GM19035 (cell line): ENCODE measurements around the gene MALRD1.
"Not testable (repeated sequence)": the region's sequence is repeated elsewhere in the genome, so short reads cannot be mapped to it uniquely, and the experiment has no call there.

Experiments used
- ATAC-seq: cut with Tn5 transposase; IDR thresholded peaks from one replicate; pipeline ENCODE4 v1.9.1; 2021; ENCODE audit not compliant: unreplicated experiment

Gene MALRD1

DNA sequence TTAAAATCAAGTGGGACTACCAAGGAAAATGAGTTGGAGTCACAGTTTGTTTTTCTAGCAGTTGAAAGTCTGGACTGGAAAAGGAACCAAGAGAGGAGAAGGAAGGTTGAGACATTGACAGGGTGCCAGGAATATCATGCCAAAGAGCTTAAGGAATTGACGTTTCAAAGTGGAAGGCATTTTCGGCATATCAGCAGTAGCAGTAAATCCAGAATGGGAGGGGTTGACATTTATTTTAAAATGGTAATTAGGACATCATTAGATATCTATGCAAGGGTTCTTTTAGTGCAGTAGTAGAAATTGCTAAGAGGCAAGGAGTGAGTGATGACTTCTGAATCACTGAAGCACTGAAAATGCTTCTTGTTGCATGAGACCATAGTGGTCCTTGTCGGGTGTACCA, 431.8 kb downstream of the MALRD1 start:
- ATAC-seq: no peak

DNA sequence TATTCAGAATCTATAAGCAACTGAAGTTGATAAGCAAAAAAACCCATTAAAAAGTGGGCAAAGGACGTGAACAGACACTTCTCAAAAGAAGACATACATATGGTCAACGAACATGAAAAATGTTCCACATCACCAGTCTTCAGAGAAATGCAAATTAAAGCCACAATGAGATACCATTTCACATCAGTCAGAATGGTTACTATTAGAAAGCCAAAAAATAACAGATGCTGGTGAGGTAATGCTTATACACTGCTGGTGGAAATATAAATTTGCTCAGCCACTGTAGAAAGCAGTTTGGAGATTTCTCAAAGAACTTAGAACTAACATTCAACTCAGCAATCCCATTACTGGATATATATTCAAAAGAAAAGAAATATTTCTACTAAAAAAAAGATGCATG, 434.8 kb downstream of the MALRD1 start:
- ATAC-seq: no peak

DNA sequence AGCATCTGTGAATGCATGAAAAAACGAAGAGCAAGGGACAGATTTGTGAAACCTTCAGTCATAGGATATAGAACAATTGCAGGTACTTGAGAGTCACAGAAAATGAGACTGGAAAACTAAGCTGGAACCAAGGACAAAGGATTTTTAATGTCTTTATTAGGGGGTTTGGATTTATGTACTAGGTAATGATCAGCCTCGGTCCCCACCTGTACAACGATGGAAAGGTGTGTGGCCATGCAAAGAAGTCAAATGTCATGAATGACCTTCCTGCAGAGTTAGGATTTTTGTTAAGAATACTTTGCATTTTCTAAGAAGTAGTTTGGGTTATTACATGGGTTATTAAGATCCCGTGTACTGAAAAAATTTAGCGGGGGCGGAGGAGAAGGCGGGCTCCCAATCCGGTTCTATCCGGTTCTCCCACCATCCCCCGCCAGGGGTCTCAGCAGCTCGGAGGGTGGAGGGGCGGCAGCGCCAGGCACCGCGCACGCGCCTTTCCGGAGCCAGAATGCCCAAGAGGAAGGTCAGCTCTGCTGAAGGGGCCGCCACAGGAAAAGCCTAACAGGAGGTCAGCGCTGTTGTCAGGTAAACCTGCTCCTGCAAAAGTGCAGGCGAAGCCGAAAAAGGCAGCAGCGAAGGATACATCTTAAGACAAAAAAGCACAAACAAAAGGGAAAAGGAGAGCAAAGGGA, 440.1 kb downstream of the MALRD1 start:
- no peak for ATAC-seq

DNA sequence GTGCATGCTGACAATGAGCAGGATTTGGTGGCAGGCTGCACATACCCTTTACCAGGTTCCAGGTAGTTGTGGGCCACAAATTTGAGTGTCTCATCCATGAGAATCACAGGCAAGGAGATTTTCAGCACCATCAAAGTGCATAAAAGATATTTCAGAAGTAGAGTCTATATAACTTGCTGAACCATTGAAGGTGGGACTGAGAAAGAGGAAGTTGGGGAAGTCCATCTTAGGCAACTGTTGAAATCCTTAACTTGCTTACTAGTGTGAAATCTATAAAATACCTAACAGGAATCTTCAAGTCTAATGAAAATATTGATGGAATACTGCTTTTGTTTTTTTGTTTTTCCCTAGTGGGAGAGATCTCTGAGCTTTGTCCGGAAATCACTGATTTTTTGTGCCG, 442.6 kb downstream of the MALRD1 start:
- ATAC-seq: no peak

- ATAC-seq: no peak
Observed at GRCh38 chr10:19493917-19494316, 445.3 kb downstream of the MALRD1 start.

DNA sequence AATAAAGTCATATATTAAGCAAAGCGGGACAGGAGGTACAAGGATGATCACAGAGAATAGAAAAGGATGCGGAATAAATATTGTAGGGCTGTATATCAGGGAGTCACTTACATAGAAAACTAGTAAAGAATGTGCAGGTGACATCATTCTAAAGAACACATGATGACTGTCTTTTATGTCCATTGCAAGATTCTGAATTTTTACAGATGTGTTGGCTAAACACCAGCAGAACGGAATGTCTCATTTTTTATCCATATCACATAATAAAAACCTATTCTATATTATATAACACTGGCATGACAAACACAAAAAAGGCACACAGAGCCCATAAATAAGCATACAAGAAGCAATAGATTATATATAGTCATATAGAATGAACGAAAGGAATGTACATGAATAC, 448.4 kb downstream of the MALRD1 start:
- no peak for ATAC-seq

GRCh38 chr10:19498393-19499290, 450.0 kb downstream of the MALRD1 start:
- ATAC-seq: no peak

DNA sequence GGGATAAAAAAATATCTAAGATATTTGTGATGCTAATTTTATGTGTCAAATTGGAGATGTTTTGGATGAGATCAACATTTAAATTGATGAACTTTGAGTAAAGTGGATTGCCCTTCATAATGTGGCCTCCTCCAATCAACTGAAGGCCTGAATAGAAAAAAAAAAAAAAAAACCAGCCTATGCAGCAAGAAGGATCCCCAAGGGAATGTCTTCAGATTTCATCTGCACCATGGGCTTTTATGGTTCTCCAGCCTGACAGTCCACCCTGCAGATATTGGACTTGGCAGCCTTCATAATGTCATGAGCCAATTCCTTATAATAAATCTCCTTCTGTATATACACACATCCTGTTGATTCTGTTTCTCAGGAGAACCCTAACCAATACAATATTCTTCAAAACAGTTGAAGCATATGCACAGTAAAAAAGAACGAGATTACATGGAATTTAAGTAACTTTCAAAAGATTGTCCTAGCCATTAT, 450.7 kb downstream of the MALRD1 start:
- ATAC-seq: no peak

DNA sequence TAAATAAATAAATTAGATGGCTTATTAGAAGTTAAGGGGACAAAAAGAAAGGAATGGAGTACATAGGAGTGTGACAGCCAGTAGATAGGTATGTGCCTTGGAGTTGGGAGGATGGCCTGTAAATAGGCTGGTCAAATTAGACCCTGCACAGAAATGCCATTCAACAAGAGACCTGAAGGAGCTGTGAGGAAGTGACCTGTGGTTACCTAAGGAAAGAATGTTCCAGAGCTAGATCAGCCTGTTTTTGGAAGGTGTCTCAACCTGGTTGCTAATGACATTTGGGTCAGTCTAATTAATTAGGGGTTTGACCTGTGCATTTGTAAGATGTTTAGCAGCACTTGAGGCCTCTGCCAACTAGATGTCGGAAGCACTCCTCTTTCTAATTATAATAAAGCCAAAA, 452.4 kb downstream of the MALRD1 start:
- no peak for ATAC-seq

GRCh38 chr10:19505320-19506312, 457.0 kb downstream of the MALRD1 start:
- ATAC-seq: no peak

- not testable (repeated sequence) for ATAC-seq
Observed at GRCh38 chr10:19510005-19510732, 461.6 kb downstream of the MALRD1 start.

GRCh38 chr10:19518109-19518508, 469.5 kb downstream of the MALRD1 start:
- no peak for ATAC-seq

- ATAC-seq: no peak
Observed at GRCh38 chr10:19518632-19519031, 470.0 kb downstream of the MALRD1 start.

DNA sequence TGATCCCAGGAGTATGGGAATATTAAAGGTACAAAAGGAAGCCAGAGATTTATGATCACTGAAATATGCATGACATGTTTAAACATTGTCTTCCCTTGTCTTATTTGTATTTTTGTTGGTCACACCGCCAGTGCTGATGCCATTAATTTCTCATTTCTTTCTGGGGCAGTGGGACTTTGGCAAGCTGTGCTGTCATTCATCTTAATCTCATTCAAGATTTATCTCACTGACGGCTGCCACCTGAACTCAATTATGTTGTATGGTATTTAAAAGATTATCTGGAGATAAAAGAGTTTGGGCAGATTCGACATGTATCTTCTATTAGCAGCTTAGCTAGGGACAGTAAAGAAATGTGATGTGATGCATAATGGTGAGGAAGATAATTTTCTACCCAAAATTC, 482.7 kb downstream of the MALRD1 start:
- ATAC-seq: no peak

GRCh38 chr10:19532411-19532810, 483.8 kb downstream of the MALRD1 start:
- no peak for ATAC-seq

DNA sequence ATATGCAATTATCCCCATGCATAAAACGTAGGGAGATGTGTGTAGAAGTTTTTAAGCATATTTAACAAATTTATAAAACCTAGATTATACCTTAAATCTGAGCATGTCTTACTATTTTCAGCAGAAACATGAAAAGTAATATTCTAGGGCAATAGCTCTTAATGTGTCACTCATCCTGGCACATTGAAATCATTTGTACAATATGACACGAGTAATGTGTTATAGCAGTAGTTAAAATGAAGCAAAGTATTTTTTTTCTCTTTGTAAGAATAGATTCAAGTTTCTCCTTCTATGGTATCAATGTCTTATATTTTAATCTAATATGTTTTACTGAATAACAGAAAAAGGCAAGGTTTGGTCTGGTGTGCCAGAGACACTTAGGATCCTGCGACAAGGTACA, 492.7 kb downstream of the MALRD1 start:
- no peak for ATAC-seq

DNA sequence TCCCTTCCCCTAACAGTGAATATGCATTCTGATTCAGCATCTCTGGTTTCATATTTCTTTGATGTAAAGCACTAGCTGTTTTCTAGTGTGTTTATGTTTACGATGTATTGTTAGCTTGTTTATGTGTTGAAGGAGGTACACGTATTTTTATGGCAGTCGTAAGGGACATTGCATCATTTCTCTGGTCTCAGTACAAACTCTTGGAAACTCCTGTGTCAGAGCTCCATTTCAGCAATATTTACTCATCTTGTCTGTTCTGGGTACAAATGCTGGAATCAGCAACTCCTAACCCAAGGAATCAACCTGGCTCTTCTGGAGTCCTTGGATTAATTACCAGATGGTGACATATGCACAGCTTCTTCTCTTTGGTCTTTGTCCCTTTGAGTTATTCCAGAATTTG, 497.6 kb downstream of the MALRD1 start:
- no peak for ATAC-seq

DNA sequence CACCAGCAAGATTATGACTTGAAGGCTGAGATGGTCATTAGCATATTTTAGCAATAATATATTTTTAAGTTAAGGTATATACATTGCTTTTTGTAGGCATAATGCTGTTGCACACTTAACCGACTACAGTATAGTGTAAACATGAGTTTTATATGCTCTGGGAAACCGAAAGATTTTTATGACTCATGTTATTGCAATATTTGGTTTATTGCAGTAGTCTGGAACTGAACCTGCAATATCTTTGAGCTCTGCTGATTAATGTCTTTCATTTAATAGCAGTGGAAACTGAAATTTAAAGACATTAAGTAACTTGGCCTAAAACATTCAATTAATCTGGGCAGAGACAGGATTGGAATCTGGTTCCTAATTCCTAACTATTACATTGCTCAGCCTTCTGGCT, 500.9 kb downstream of the MALRD1 start:
- ATAC-seq: no peak

- ATAC-seq: no peak
Observed at GRCh38 chr10:19556666-19557065, 508.1 kb downstream of the MALRD1 start.

DNA sequence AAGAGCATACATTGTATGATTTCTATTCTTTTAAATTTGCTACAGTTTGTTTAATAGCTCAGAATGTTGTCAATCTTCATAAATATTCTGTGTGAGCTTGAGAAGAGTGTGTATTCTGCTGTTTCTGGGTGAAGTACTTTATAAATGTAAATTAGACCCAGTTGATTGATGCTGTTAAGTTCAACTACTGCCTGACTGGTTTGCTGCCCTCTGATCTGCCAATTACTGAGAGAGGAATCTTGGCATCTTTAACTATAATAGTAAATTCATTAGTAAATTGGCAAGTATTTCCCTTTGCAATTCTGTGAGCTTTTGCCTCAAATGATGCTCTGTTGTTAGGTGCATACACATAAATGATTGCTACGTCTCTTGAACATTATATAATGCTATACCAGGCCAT, 512.6 kb downstream of the MALRD1 start:
- ATAC-seq: no peak
